T-helper 17 cell (primary cell): Measurements from ENCODE around the gene CDYL. TPM values are rescaled to one million over a fixed set of nuclear protein-coding genes. Genes with fewer than 3 reads are reported as not detected.
A peak's percentile ranks its signal among the peaks of the same experiment; 100 is the strongest.

ENCODE experiments used
- ATAC-seq: fragments of 150-1000 bp; cut with Tn5 transposase; 2 replicates; pipeline ENCODE4 v1.10.0; 2021; ENCODE audit warnings: mild to moderate bottlenecking, moderate library complexity
- DNase-seq, 3 donors: peaks; one replicate each; pipeline versions ENCODE4 v3.0.0 to v3.0.0-alpha.2; 2020 to 2021
- H3K9me3 ChIP-seq: one replicate; pipeline ENCODE4 v1.7.0; 2013; ENCODE audit warnings: low read length, mild to moderate bottlenecking; ENCODE audit not compliant: control insufficient read depth, poor library complexity, severe bottlenecking
- H3K27ac Mint-ChIP-seq: one replicate; pipeline ENCODE4 v1.8.0; 2022; ENCODE audit warnings: mild to moderate bottlenecking, moderate library complexity, mixed read lengths
- H3K27me3 Mint-ChIP-seq: one replicate; pipeline ENCODE4 v1.8.0; 2022; ENCODE audit warnings: mixed read lengths
- H3K36me3 Mint-ChIP-seq: one replicate; pipeline ENCODE4 v1.8.0; 2022; ENCODE audit warnings: low read depth, mixed read lengths
- H3K4me1 Mint-ChIP-seq: one replicate; pipeline ENCODE4 v1.8.0; 2022; ENCODE audit warnings: mild to moderate bottlenecking, mixed read lengths
- H3K4me3 Mint-ChIP-seq: one replicate; pipeline ENCODE4 v1.8.0; 2022; ENCODE audit warnings: mild to moderate bottlenecking, moderate library complexity, mixed read lengths
- total RNA-seq, 4 donors: library from RNA in 2 of 4; stranded (reverse) in 2 of 4; gene quantifications; one replicate each; pipeline ENCODE4 v1.2.3 and lab custom pipeline; 2022 to 2026

CDYL gene
- total RNA-seq, 2 donors from 2014 or later: 21.2 to 31.5 TPM

- ATAC-seq (no peak), DNase-seq (no peak)
- Mint-ChIP-seq H3K36me3 (no peaks in the 10 kb centered on the region), H3K27ac (no peak overlapping the region), H3K4me3 (no peak overlapping the region), H3K4me1 (peaks cover 2% of the 10 kb centered on the region), H3K27me3 (peaks cover 10% of the 10 kb centered on the region)
- no peaks in the 10 kb centered on the region for H3K9me3 ChIP-seq
Measured at GRCh38 chr6:4751823-4752464, 24.3 kb upstream of the CDYL start.

GRCh38 chr6:4756247-4756646 lies 20.0 kb upstream of the CDYL start:
- Mint-ChIP-seq H3K27me3 (peaks cover 20% of the 10 kb centered on the region), H3K4me1 (no peaks in the 10 kb centered on the region), H3K27ac (no peak overlapping the region), H3K4me3 (no peak overlapping the region), H3K36me3 (no peaks in the 10 kb centered on the region)
- no peak for DNase-seq
- H3K9me3 ChIP-seq: no peaks in the 10 kb centered on the region
- no peak for ATAC-seq

GRCh38 chr6:4759997-4760396 lies 16.2 kb upstream of the CDYL start:
- Mint-ChIP-seq H3K4me3 (no peak overlapping the region), H3K27me3 (peaks cover 16% of the 10 kb centered on the region), H3K27ac (no peak overlapping the region), H3K4me1 (no peaks in the 10 kb centered on the region), H3K36me3 (no peaks in the 10 kb centered on the region)
- no peak for DNase-seq
- ATAC-seq: no peak
- no peaks in the 10 kb centered on the region for H3K9me3 ChIP-seq

- no peak overlapping the region for H3K27ac Mint-ChIP-seq
- H3K27me3 Mint-ChIP-seq: peaks cover 10% of the 10 kb centered on the region
- DNase-seq: no peak
- H3K9me3 ChIP-seq: no peaks in the 10 kb centered on the region
- no peaks in the 10 kb centered on the region for H3K36me3 Mint-ChIP-seq
- H3K4me3 Mint-ChIP-seq: no peak overlapping the region
- no peak for ATAC-seq
- H3K4me1 Mint-ChIP-seq: no peaks in the 10 kb centered on the region
Measured at GRCh38 chr6:4760773-4761172, 15.4 kb upstream of the CDYL start.

GRCh38 chr6:4762294-4762693 lies 13.9 kb upstream of the CDYL start:
- H3K27ac Mint-ChIP-seq: no peak overlapping the region
- DNase-seq: no peak

GRCh38 chr6:4763921-4764320 lies 12.3 kb upstream of the CDYL start:
- no peaks in the 10 kb centered on the region for H3K9me3 ChIP-seq
- DNase-seq (no peak), ATAC-seq (no peak)
- peaks cover 10% of the 10 kb centered on the region for H3K27me3 Mint-ChIP-seq
- H3K4me1 Mint-ChIP-seq: no peaks in the 10 kb centered on the region
- H3K27ac Mint-ChIP-seq: no peak overlapping the region
- no peaks in the 10 kb centered on the region for H3K36me3 Mint-ChIP-seq
- H3K4me3 Mint-ChIP-seq: no peak overlapping the region

More at GRCh38 chr6:4762294-4762693, 13.9 kb upstream of the CDYL start:
- Mint-ChIP-seq H3K4me3 (no peak overlapping the region), H3K4me1 (no peaks in the 10 kb centered on the region), H3K27me3 (peaks cover 10% of the 10 kb centered on the region), H3K36me3 (no peaks in the 10 kb centered on the region)
- H3K9me3 ChIP-seq: no peaks in the 10 kb centered on the region
- no peak for ATAC-seq

- DNase-seq (no peak), ATAC-seq (no peak)
- H3K27ac Mint-ChIP-seq: no peak overlapping the region
- H3K36me3 Mint-ChIP-seq: no peaks in the 10 kb centered on the region
- H3K4me1 Mint-ChIP-seq: no peaks in the 10 kb centered on the region
- no peak overlapping the region for H3K4me3 Mint-ChIP-seq
- no peaks in the 10 kb centered on the region for H3K27me3 Mint-ChIP-seq
- no peaks in the 10 kb centered on the region for H3K9me3 ChIP-seq
Measured at GRCh38 chr6:4768815-4769214, 7.4 kb upstream of the CDYL start.

- no peaks in the 10 kb centered on the region for H3K27me3 Mint-ChIP-seq
- DNase-seq (no peak), ATAC-seq (no peak)
- H3K36me3 Mint-ChIP-seq: no peaks in the 10 kb centered on the region
- no peak overlapping the region for H3K27ac Mint-ChIP-seq
- H3K9me3 ChIP-seq: no peaks in the 10 kb centered on the region
- peaks cover 10% of the 10 kb centered on the region for H3K4me1 Mint-ChIP-seq
- no peak overlapping the region for H3K4me3 Mint-ChIP-seq
Measured at GRCh38 chr6:4772750-4773149, 3.5 kb upstream of the CDYL start.

GRCh38 chr6:4773181-4773580 lies 3.0 kb upstream of the CDYL start:
- ATAC-seq (no peak), DNase-seq (no peak)
- no peaks in the 10 kb centered on the region for H3K36me3 Mint-ChIP-seq
- no peaks in the 10 kb centered on the region for H3K27me3 Mint-ChIP-seq
- peaks cover 14% of the 10 kb centered on the region for H3K4me1 Mint-ChIP-seq
- H3K9me3 ChIP-seq: no peaks in the 10 kb centered on the region
- no peak overlapping the region for H3K27ac Mint-ChIP-seq
- H3K4me3 Mint-ChIP-seq: no peak overlapping the region

GRCh38 chr6:4774296-4774695 lies 1.9 kb upstream of the CDYL start:
- Mint-ChIP-seq H3K27ac (peak overlapping the region; percentile 56), H3K4me3 (peak overlapping the region; percentile 92)

GRCh38 chr6:4774715-4775493 lies 1.3 kb upstream of the CDYL start:
- DNase-seq (peak in 2 of 3 donors; percentile 16 to 22), ATAC-seq (no peak)
- peaks cover 25% of the 10 kb centered on the region for H3K4me1 Mint-ChIP-seq
- peak overlapping the region; percentile 92 for H3K4me3 Mint-ChIP-seq
- peak overlapping the region; percentile 56 for H3K27ac Mint-ChIP-seq
- H3K9me3 ChIP-seq: no peaks in the 10 kb centered on the region
- no peaks in the 10 kb centered on the region for H3K27me3 Mint-ChIP-seq
- no peaks in the 10 kb centered on the region for H3K36me3 Mint-ChIP-seq

More at GRCh38 chr6:4774296-4774695, 1.9 kb upstream of the CDYL start:
- Mint-ChIP-seq H3K27me3 (no peaks in the 10 kb centered on the region), H3K4me1 (peaks cover 23% of the 10 kb centered on the region), H3K36me3 (no peaks in the 10 kb centered on the region)
- ATAC-seq (no peak), DNase-seq (no peak)
- no peaks in the 10 kb centered on the region for H3K9me3 ChIP-seq

- peaks cover 25% of the 10 kb centered on the region for H3K4me1 Mint-ChIP-seq
- H3K4me3 Mint-ChIP-seq: peak overlapping the region; percentile 92
- H3K36me3 Mint-ChIP-seq: no peaks in the 10 kb centered on the region
- peak; percentile 67 for ATAC-seq
- no peaks in the 10 kb centered on the region for H3K27me3 Mint-ChIP-seq
- H3K9me3 ChIP-seq: no peaks in the 10 kb centered on the region
- peak; percentile 47 to 75 (median 72) for DNase-seq
- no peak overlapping the region for H3K27ac Mint-ChIP-seq
Measured at GRCh38 chr6:4775494-4776130, 592 bp upstream of the CDYL start.

- Mint-ChIP-seq H3K36me3 (no peaks in the 10 kb centered on the region), H3K4me1 (peaks cover 34% of the 10 kb centered on the region), H3K27ac (no peak overlapping the region), H3K27me3 (no peaks in the 10 kb centered on the region), H3K4me3 (peak overlapping the region; percentile 88)
- no peaks in the 10 kb centered on the region for H3K9me3 ChIP-seq
- DNase-seq: peak in 2 of 3 donors; percentile 33 to 36
- peak; percentile 2 for ATAC-seq
Measured at GRCh38 chr6:4776493-4777393, 539 bp downstream of the CDYL start.
